IPS-11a (cell line): Measurements from ENCODE around the gene PRR33.

Experiments used
- H3K4me3 ChIP-seq: one replicate; pipeline ENCODE4 v1.5.1; 2013; ENCODE audit warnings: low read depth, low read length, control low read depth

The PRR33 gene

GRCh38 chr11:1928470-1928890 lies 36.8 kb upstream of the PRR33 start:
- H3K4me3 ChIP-seq, result no peak overlapping the region

GRCh38 chr11:1927848-1928469 lies 36.3 kb upstream of the PRR33 start:
- H3K4me3 ChIP-seq, result no peak overlapping the region

DNA sequence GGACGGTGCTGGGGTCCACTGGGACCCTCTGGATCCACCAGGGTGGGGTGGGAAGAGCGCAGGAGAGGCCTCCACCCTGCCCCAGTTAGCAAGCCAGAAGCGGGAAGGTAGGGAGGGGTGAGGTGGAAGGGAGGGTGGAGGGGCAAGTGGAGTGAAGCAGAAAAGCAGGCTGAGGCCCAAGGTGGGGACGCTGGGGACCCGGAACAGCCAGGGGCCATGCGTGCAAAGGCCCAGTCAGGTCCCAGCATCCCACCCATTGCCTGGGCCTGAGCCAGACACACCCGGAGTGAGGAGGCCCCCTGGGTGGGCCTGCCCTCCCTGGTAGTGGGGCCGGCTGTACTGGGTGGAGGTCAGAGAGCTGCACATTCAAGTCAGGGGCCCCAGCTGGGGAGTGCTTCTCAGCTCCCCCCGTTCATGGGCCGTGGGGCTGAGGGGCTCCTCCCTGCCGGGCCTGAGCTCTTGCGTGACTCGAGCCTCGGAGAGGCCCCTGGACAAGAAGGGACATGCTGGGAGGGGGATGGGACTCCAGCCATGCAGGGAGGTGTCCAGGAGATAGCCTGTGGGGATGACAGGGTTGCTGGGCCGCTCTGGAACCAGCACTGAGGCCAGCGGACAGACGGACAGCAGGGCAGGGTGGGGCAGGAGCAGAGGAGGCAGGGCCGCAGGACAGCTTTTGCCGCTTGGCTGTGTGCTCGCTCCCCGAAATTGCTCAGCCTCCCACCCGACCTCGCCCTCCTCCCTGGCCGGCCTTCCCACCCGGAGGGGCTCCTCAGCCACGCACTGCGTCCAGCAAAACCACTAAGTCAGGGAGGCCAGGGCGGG lies 35.5 kb upstream of the PRR33 start:
- no peak overlapping the region for H3K4me3 ChIP-seq

DNA sequence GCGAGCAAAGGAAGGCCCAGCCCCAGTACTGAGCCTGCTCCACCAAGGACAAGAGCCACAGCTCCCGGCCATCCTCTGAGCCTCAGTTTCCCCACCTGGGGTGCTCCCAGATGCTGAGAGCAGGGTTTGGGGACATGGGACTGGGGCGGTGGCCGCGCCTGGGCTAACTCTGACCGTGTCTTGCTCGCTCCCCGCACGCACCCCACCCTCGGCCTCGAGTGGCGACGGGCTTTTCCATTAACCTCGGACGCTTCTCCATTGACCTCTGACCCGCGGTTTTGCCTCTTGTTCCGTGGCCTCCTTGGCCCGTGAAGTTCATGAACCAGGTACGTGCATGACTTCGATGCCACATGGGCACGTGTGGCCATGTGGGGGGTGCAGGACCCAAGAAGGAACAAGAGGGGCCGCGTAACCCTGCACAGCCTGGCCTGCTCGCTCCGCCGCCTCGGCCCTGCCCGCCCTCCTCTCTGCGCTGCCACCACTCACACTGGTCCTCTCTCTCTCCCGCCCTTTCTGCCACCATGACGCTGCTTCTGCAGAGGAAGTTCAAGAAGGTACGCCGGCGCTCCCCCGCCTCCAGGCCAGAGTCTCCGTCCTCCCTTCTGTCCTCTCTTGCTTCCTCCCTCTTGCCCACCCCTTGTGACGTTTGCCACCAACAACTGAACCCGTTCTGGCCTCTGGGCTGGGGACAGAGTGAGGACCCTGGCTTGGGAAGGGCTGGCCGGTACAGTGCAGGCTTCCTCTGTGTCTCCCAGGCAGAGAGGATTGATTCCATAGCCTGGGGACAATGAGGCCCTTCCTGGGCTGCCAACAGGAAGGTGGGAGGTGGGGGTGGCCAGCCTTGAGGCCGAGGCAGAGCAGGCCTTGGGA lies 34.7 kb upstream of the PRR33 start:
- H3K4me3 ChIP-seq, result no peak overlapping the region

- no peak overlapping the region for H3K4me3 ChIP-seq
Measured at GRCh38 chr11:1925373-1926155, 33.9 kb upstream of the PRR33 start.

DNA sequence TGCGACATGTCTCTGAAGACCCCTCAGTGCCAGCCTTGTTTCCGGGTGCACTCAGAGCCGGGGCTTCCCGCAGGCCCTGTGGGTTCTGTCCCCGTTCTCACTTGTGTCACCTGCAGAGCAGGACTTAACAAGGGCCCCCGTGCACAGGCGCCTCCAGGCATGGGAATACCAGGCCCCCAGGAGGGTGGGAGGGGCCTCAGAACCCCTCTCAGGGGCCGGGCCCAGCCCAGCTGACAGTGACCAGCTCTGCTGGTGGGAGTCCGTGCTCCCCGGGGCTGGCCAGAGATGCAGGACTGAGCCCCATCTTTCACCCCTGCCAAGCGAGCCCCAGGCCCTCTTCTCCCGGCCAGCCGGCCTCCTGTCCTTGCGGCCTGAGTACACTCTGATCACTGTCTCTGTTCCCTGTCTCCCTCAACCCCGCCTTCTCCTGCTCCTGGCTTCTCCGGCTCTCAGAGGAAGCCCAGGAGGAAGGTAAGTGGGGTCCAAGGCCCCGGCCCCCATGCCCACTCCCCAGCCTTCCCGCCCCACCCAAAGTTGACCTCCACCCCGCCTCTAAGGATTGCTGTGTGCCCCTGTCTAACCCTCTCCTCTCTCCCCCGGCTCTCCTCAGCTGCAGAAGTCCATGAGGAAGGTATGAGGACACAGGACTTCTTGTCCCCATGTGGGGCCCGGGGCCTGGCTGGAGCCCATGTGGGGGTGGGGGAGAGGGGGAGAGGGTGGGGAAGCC lies 33.1 kb upstream of the PRR33 start:
- H3K4me3 ChIP-seq, result no peak overlapping the region

DNA sequence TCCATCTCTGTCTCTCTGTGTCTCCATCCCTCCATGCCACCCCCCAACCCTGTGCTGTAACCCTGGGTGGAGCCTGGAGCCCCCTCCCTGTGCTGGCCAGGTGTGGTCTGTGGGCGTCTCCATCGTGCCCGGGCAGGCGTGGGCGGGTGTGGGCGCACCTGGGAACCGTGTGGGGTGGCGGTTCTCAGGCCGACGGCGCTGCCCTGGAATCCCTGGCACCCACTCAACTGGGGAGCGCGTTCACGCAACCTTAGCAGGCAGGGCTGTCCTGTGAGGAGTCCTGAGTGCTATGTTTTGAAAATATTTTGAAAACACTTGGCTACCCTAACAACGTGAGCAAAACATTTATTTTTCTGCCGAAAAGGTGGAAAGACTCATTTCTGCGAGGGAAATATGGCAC lies 32.5 kb upstream of the PRR33 start:
- H3K4me3 ChIP-seq, result no peak overlapping the region

- H3K4me3 ChIP-seq, result no peak overlapping the region
Measured at GRCh38 chr11:1923201-1923956, 31.7 kb upstream of the PRR33 start.

DNA sequence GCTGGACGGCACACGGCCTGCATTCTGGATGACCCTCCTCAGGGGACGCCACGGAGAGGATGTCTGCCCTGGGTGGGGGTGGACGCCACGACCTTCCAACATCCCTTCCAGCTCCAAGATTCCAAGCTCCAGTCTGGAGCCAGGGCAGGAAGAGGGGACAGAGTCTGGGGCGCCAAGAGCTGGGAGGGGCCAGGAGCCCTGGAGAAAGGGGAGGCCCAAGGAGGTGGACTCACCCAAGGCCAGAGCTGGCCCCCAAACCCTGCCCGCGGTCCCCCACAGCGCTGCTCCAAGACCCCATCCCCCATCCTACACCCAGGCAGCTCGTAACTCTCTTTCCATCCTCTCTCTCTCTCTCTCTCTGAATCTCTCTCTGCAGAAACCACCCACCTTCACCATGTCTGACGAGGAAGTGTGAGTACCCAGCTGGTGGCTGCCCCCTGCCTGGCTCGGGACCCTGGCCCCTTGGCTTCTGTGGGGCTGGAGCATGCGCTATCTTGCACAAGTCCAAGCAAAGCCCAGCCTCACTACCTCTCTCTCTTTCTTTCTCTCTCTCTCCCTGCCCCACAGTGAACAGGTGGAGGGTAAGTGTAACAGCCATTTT lies 30.9 kb upstream of the PRR33 start:
- no peak overlapping the region for H3K4me3 ChIP-seq

DNA sequence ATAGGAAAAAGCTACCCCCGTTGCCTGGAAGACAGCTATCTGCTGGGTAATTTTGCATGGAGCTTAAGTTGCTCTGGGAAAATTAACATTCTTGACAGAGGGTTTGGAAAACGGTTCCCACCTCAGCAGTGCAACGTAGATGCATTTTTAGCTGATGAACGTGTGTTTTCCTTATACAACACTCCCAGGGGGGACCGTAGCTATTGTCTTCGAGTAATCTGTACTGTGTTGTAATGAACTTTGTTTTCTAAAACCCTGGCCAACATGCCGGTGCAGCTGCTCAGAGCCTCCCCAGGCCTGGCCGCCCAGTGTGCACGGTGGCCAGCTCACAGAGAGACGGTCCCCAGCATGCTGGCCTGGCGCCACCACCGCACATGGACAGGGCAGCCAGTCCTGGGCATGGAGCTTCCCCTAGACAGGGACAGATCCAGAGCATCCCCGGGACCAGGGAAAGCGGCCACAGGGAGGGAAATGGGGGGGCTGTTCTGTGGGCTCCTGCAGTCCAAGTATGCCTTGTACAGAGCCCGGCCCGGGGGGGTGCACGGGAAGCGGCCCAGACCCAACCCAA lies 30.0 kb upstream of the PRR33 start:
- no peak overlapping the region for H3K4me3 ChIP-seq

DNA sequence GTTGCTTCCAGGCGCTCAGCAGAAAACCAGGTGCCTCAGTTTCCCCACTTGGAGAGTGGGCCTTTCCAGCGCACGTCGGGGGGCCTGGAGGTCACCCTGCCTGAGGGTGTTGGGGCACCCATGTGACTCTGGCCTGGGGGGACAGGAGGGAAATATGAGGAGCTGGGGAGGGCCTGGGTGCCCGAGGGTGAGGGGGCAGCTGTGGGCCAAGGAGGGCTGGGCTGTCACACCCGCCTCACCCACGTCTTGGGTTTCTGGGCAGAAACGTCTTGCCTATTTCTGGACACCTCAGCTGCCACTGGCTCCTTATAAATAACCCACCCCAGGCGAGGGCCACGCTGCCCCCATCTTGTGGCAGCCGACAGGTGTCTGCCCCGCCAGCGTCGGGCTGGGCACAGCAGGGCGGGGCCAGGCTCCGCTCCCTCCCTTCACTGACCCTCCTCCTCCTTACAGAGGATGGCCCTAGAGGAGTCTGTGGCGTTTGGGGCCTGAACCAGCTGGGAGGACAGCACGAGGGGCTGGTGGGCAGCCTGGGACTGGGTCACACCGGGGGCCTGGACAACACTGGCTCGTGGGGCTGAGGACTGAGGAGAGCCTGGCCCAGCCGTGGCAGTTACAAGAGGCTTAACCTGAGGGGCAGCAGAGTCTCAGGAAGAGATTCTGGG lies 29.3 kb upstream of the PRR33 start:
- H3K4me3 ChIP-seq, result no peak overlapping the region

DNA sequence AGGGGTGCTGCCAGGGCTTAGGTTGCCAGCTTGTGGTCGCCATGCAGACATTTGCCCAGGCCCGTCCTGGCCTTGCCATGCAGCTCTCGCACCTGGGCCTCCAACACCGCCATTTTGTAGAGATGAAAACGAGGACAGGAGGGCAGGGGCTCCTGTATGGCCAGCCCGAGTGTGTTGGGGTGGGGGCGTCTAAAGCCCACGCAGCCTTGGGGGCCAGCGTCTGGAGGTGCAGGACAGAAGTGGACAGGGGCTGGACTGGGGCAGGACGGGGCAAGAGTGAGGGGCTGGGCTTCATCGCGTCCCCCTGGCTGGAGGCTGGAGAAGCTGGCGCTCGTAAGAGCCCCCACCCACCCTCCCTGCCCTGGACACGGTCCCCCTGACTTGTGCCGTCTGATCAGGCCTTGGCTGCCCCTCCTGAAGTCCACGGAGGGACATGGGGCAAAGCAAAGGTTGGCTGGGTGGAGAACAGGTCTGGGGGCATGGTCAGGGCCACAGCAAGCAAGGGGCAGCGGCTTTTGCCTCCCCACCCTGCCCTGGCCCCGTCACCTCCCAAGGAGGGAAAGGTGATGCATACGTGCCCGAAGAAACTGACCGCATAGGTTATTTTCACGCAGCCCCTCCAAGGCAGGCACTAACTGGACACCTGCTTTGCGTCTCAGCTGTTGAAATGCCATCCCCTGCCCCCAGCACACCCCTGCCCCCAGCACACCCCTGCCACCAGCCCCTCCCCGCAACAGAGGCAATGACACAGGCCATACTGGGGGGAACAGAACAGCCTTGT lies 28.6 kb upstream of the PRR33 start:
- no peak overlapping the region for H3K4me3 ChIP-seq

GRCh38 chr11:1919391-1920127 lies 27.9 kb upstream of the PRR33 start, which contains the start of gene TNNT3:
Gene TNNT3, plus strand, starts transcription at chr11:1919703. Its CDS starts 3,172 bp downstream, at chr11:1922875.
- no peak within 1 kb of the TSS for H3K4me3 ChIP-seq

GRCh38 chr11:1918436-1919315 lies 27.0 kb upstream of the PRR33 start:
- H3K4me3 ChIP-seq, result no peak overlapping the region

GRCh38 chr11:1917523-1918435 lies 26.1 kb upstream of the PRR33 start:
- no peak overlapping the region for H3K4me3 ChIP-seq
